ENCODE measurements around the gene HYKK. TPM values are rescaled to one million over a fixed set of nuclear protein-coding genes. Genes with fewer than 3 reads are reported as not detected.

HYKK gene
- total and polyA plus RNA-seq, 2 donors (not counting 1 experiment from before 2014, with no cell fraction given): 0.28 to 0.42 TPM

GRCh38 chr15:78524230-78524629 is 16.9 kb downstream of the HYKK start:
- DNase-seq (no peak), ATAC-seq (ENCODE audit: low read depth) (no peak)
- no peaks in the 10 kb centered on the region for H3K9me3 Mint-ChIP-seq (ENCODE audit: insufficient read depth)
- no peak overlapping the region for H2AFZ ChIP-seq (ENCODE audit: insufficient read depth, low read depth, low read length, poor library complexity, severe bottlenecking)
- no peak overlapping the region for H3K27ac ChIP-seq (ENCODE audit: low read length in 2 of 2)
- H3K27me3 Mint-ChIP-seq: no peaks in the 10 kb centered on the region
- no peaks in the 10 kb centered on the region for H3K4me1 Mint-ChIP-seq
- H3K27me3 ChIP-seq (replicated peaks in 1 of 4; ENCODE audit: control extremely low read depth in 1 of 4, control insufficient read depth in 3 of 4, insufficient read depth in 4 of 4, low read length in 3 of 4): no peaks in the 10 kb centered on the region
- H3K4me2 ChIP-seq (replicated peaks; ENCODE audit: low read depth, low read length, poor library complexity, severe bottlenecking): no peak overlapping the region
- intact Hi-C loops (cut with micrococcal nuclease): no loop called here
- no peaks in the 10 kb centered on the region for H3K36me3 ChIP-seq (replicated peaks in 1 of 2; ENCODE audit: control extremely low read depth in 1 of 2, control insufficient read depth in 1 of 2, extremely low read depth in 1 of 2, insufficient read depth in 2 of 2, low read length in 1 of 2)
- H3K27ac Mint-ChIP-seq: no peak overlapping the region
- H3K4me1 ChIP-seq (ENCODE audit: control insufficient read depth in 2 of 2, insufficient read depth in 2 of 2, low read length in 2 of 2): no peaks in the 10 kb centered on the region
- H4K20me1 ChIP-seq (ENCODE audit: control insufficient read depth, insufficient read depth, low read length, poor library complexity, severe bottlenecking): no peaks in the 10 kb centered on the region
- WGBS (ENCODE audit: insufficient coverage): 93% methylated on average over 4 of the region's 5 CpGs
- no peak overlapping the region for H3K9ac ChIP-seq (ENCODE audit: low read length)
- TF ChIP-seq CTCF (IDR thresholded peaks at IDR 0.05) (no peak), EZH2 (IDR thresholded peaks at IDR 0.05; ENCODE audit: borderline replicate concordance, insufficient read depth, low read depth, low read length, poor library complexity, severe bottlenecking) (no peak)
- no peak overlapping the region for H3K4me3 Mint-ChIP-seq
- ChIA-PET CTCF (no interaction called here), POLR2A (no interaction called here)
- no peak overlapping the region for H3K4me3 ChIP-seq (ENCODE audit: control extremely low read depth in 1 of 5, extremely low read depth in 1 of 5, insufficient read depth in 1 of 5, low read depth in 2 of 5, low read length in 4 of 5)
- peaks cover 0 to 11% (median 2%) of the 10 kb centered on the region in 3 donors for H3K9me3 ChIP-seq (ENCODE audit: control extremely low read depth in 1 of 3, control insufficient read depth in 2 of 3, insufficient read depth in 1 of 3, low read length in 2 of 3)
- H3K79me2 ChIP-seq (ENCODE audit: control insufficient read depth, insufficient read depth, low read length): no peaks in the 10 kb centered on the region

DNA sequence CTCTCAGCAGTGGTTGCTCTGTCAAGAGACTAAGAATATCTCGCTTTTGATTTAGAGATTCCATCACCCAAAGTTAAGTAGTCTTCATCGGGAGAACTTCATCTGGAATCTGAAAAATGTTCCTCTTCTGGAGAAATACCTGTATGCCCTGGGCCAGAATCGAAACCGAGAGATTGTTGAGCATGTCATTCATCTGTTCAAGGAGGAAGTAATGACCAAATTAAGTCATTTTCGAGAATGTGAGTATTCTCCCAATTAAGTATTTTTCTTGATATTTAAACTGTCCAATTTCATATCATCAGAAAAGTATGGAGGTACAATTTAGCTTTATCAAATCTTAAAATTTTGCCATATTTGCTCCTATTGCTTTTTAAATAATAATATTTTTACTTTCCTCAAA is 19.9 kb downstream of the HYKK start:
- Mint-ChIP-seq H3K4me1 (no peaks in the 10 kb centered on the region), H3K4me3 (no peak overlapping the region)

More for the DNA sequence above, 19.9 kb downstream of the HYKK start:
- H4K20me1 ChIP-seq (ENCODE audit: control insufficient read depth, insufficient read depth, low read length, poor library complexity, severe bottlenecking): no peaks in the 10 kb centered on the region
- no peak overlapping the region for H3K4me2 ChIP-seq (replicated peaks; ENCODE audit: low read depth, low read length, poor library complexity, severe bottlenecking)
- TF ChIP-seq EZH2 (IDR thresholded peaks at IDR 0.05; ENCODE audit: borderline replicate concordance, insufficient read depth, low read depth, low read length, poor library complexity, severe bottlenecking) (no peak), CTCF (IDR thresholded peaks at IDR 0.05) (no peak)
- Mint-ChIP-seq H3K27me3 (no peaks in the 10 kb centered on the region), H3K9me3 (ENCODE audit: insufficient read depth) (no peaks in the 10 kb centered on the region), H3K27ac (no peak overlapping the region)
- H3K4me3 ChIP-seq (ENCODE audit: control extremely low read depth in 1 of 5, extremely low read depth in 1 of 5, insufficient read depth in 1 of 5, low read depth in 2 of 5, low read length in 4 of 5): no peak overlapping the region
- ChIA-PET POLR2A (no interaction called here), CTCF (no interaction called here)
- 100% methylated on average over 2 of the region's 5 CpGs for WGBS (ENCODE audit: insufficient coverage)
- DNase-seq (no peak), ATAC-seq (ENCODE audit: low read depth) (no peak)
- peaks cover 0 to 11% (median 2%) of the 10 kb centered on the region in 3 donors for H3K9me3 ChIP-seq (ENCODE audit: control extremely low read depth in 1 of 3, control insufficient read depth in 2 of 3, insufficient read depth in 1 of 3, low read length in 2 of 3)
- no peak overlapping the region for H3K27ac ChIP-seq (ENCODE audit: low read length in 2 of 2)
- H3K4me1 ChIP-seq (ENCODE audit: control insufficient read depth in 2 of 2, insufficient read depth in 2 of 2, low read length in 2 of 2): no peaks in the 10 kb centered on the region
- no peaks in the 10 kb centered on the region for H3K79me2 ChIP-seq (ENCODE audit: control insufficient read depth, insufficient read depth, low read length)
- no peaks in the 10 kb centered on the region for H3K36me3 ChIP-seq (replicated peaks in 1 of 2; ENCODE audit: control extremely low read depth in 1 of 2, control insufficient read depth in 1 of 2, extremely low read depth in 1 of 2, insufficient read depth in 2 of 2, low read length in 1 of 2)
- intact Hi-C loops (cut with micrococcal nuclease): no loop called here
- H3K27me3 ChIP-seq (replicated peaks in 1 of 4; ENCODE audit: control extremely low read depth in 1 of 4, control insufficient read depth in 3 of 4, insufficient read depth in 4 of 4, low read length in 3 of 4): no peaks in the 10 kb centered on the region
- no peak overlapping the region for H2AFZ ChIP-seq (ENCODE audit: insufficient read depth, low read depth, low read length, poor library complexity, severe bottlenecking)
- no peak overlapping the region for H3K9ac ChIP-seq (ENCODE audit: low read length)
